WERI-Rb-1 (cell line): ENCODE results near the gene TRDN.

Source experiments
- DNase-seq: peaks from one replicate; pipeline ENCODE4 v3.0.0-alpha.2; 2020
- H3K27ac ChIP-seq: fragments of 250-450 bp; sonication (Bioruptor Pico); 2 replicates; pipeline ENCODE4 v1.5.1; 2020; ENCODE audit warnings: mild to moderate bottlenecking, moderate library complexity
- H3K27me3 ChIP-seq: fragments of 250-450 bp; sonication (Bioruptor Pico); 2 replicates; pipeline ENCODE4 v1.5.1; 2021; ENCODE audit warnings: mild to moderate bottlenecking, low read depth, moderate library complexity; ENCODE audit not compliant: insufficient read depth, severe bottlenecking
- H3K36me3 ChIP-seq: fragments of 250-450 bp; sonication (Bioruptor Pico); 2 replicates; pipeline ENCODE4 v1.5.1; 2020; ENCODE audit warnings: mild to moderate bottlenecking, moderate library complexity
- H3K4me3 ChIP-seq: 2 replicates; pipeline ENCODE4 v1.5.1; 2011; ENCODE audit warnings: low read depth, mild to moderate bottlenecking, control low read depth, low read length
- H3K9me3 ChIP-seq: fragments of 250-450 bp; sonication (Bioruptor Pico); 2 replicates; pipeline ENCODE4 v1.5.1; 2021; ENCODE audit warnings: mild to moderate bottlenecking, moderate library complexity; ENCODE audit not compliant: severe bottlenecking
- TF ChIP-seq, protein P1 (sequence below): IDR thresholded peaks from 2 replicates; pipeline ENCODE4 v1.5.1; 2011; ENCODE audit warnings: low read depth, mild to moderate bottlenecking, control low read depth, inconsistent platforms, low read length

TRDN gene, protein sequence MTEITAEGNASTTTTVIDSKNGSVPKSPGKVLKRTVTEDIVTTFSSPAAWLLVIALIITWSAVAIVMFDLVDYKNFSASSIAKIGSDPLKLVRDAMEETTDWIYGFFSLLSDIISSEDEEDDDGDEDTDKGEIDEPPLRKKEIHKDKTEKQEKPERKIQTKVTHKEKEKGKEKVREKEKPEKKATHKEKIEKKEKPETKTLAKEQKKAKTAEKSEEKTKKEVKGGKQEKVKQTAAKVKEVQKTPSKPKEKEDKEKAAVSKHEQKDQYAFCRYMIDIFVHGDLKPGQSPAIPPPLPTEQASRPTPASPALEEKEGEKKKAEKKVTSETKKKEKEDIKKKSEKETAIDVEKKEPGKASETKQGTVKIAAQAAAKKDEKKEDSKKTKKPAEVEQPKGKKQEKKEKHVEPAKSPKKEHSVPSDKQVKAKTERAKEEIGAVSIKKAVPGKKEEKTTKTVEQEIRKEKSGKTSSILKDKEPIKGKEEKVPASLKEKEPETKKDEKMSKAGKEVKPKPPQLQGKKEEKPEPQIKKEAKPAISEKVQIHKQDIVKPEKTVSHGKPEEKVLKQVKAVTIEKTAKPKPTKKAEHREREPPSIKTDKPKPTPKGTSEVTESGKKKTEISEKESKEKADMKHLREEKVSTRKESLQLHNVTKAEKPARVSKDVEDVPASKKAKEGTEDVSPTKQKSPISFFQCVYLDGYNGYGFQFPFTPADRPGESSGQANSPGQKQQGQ

DNA sequence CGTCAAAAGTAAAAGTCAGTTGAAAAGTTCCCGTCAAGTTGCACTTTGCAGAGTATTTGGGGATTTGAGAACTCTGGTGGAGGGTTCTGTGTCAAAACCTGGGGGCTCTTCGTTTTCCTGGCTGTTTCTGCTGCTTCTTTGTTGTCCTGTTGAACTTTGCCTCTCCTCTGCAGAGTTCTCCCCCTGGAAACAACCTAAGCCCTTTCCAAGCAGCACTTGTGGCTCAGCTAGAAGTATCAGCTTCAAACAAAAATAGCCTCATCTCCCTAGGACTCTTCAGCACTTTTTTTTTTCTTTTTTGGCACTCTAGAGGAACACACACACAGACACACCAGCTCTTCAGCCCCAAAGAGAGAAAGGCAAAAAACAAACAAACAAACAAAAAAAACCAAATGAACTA lies at the start of gene TRDN:
TSS of gene TRDN (minus strand) at position 169 of the 400 bp plus-strand sequence. CDS start 175 bp downstream, outside the sequence.
- Histone ChIP-seq H3K27me3 (no peaks in the 10 kb centered on the region), H3K36me3 (no peaks in the 10 kb centered on the region), H3K27ac (no peak within 1 kb of the TSS), H3K9me3 (no peaks in the 10 kb centered on the region), H3K4me3 (no peak within 1 kb of the TSS)
- DNase-seq, result no peak
- TF ChIP-seq, protein P1, sequence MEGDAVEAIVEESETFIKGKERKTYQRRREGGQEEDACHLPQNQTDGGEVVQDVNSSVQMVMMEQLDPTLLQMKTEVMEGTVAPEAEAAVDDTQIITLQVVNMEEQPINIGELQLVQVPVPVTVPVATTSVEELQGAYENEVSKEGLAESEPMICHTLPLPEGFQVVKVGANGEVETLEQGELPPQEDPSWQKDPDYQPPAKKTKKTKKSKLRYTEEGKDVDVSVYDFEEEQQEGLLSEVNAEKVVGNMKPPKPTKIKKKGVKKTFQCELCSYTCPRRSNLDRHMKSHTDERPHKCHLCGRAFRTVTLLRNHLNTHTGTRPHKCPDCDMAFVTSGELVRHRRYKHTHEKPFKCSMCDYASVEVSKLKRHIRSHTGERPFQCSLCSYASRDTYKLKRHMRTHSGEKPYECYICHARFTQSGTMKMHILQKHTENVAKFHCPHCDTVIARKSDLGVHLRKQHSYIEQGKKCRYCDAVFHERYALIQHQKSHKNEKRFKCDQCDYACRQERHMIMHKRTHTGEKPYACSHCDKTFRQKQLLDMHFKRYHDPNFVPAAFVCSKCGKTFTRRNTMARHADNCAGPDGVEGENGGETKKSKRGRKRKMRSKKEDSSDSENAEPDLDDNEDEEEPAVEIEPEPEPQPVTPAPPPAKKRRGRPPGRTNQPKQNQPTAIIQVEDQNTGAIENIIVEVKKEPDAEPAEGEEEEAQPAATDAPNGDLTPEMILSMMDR, result no peak

DNA sequence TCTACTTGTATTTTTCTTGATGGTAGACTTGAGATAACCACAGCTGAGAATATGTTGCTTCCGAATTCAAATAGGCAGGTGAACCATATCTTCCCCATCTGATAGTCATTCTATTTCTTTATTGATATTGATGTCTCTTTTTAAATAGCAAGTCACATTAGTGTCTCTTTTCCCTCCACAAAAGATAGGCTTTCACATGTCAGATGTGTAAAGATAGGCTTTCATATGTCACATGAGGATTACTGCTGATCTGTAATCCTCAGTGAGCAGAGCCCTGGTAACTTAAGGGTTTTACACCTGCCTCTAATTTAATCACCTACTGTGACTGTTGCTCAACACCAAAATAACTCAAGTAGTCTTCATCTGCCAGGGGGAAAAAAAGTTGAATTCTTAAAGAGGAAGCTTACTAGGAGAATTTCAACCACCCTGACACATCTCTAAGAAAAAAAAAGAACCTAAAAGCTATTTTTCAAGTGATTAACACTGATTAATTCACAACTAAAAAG lies 45.3 kb upstream of the TRDN start:
- Histone ChIP-seq H3K4me3 (no peak overlapping the region), H3K27ac (no peak overlapping the region), H3K36me3 (no peaks in the 10 kb centered on the region), H3K27me3 (no peaks in the 10 kb centered on the region), H3K9me3 (no peaks in the 10 kb centered on the region)
- DNase-seq, result no peak
- TF ChIP-seq, protein P1, result no peak

DNA sequence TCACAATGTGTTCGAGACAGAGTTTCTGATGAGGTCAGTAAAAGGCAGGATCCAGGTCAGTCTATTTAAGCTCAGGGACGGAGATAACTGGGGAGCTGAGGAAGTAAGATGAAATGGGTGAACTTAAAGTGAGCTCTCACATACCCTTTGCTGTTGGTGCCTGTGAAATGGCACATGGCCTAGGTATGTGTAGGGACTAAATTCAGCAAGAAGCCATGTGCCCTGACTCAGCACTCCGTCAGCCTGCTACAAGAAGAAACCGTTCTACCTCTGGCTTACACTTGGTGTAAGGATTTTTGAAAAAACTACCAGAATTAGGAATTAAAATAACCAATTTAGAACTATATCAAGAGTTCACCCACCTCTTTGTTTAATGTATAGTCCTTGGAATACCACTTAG lies 41.1 kb upstream of the TRDN start:
- Histone ChIP-seq H3K27ac (no peak overlapping the region), H3K4me3 (no peak overlapping the region), H3K9me3 (peaks cover 2% of the 10 kb centered on the region), H3K36me3 (no peaks in the 10 kb centered on the region), H3K27me3 (no peaks in the 10 kb centered on the region)
- DNase-seq, result no peak
- TF ChIP-seq, protein P1, result no peak

DNA sequence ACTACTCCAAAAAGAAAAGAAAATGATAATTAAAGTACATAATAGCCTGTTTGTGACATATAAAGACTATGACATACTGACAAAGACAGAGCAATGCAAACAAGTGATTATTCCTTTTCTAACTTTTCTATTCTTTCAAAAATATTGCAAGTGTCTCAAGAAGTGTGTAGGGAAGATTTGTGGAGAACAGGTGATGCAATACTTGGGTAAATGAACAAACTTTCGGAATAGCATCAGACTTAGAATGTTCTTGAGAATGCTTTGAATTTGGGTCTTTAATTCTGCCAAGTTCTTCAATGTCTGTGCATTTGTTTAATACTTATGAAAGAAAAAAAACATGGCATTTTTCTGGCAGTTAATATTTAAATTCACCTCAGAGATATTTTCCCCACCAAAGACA lies 40.0 kb upstream of the TRDN start:
- Histone ChIP-seq H3K27ac (no peak overlapping the region), H3K4me3 (no peak overlapping the region), H3K27me3 (no peaks in the 10 kb centered on the region), H3K9me3 (peaks cover 2% of the 10 kb centered on the region), H3K36me3 (no peaks in the 10 kb centered on the region)
- TF ChIP-seq, protein P1, result no peak
- DNase-seq, result no peak

DNA sequence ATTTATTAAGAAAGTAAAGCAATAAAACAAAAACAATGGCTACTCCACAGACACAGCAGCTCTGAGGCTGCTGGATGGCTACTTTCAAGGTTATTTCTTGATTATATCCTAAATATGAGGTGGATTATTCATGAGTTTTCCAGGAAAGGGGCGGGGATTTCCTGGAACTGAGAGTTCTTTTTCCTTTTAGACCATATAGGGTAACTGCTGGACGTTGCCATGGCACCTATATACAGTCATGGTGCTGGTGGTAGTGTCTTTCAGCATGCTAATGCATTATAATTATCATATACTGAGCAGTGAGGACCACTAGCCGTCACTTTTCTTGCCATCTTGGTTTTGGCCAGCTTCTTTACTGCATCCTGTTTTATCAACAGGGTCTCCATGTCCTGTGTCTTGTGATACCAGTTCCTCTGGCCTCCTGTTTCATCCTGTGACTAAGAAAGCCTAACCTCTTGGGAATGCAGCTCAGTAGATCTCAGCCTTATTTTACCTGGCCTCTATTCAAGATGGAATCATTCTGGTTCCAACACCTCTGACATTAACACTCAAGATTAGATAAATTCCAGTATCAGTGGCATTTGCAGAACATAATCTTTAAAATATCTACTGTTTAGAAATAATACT lies 32.3 kb upstream of the TRDN start:
- TF ChIP-seq, protein P1, result no peak

More for the DNA sequence above, 32.3 kb upstream of the TRDN start:
- peaks cover 2% of the 10 kb centered on the region for H3K9me3 ChIP-seq
- H3K36me3 ChIP-seq, result no peaks in the 10 kb centered on the region
- H3K27me3 ChIP-seq, result no peaks in the 10 kb centered on the region
- H3K27ac ChIP-seq, result no peak overlapping the region
- DNase-seq, result no peak
- H3K4me3 ChIP-seq, result no peak overlapping the region
